ENCODE measurements around the gene MTX1. TPM values are rescaled to one million over a fixed set of nuclear protein-coding genes. Genes with fewer than 3 reads are reported as not detected.

The MTX1 gene
- total and polyA plus RNA-seq, 9 of the 15 experiments (the other 6 are each of a cell fraction or from before 2014, with no cell fraction given), result 29.1 to 98.4 (median 66.9) TPM

DNA sequence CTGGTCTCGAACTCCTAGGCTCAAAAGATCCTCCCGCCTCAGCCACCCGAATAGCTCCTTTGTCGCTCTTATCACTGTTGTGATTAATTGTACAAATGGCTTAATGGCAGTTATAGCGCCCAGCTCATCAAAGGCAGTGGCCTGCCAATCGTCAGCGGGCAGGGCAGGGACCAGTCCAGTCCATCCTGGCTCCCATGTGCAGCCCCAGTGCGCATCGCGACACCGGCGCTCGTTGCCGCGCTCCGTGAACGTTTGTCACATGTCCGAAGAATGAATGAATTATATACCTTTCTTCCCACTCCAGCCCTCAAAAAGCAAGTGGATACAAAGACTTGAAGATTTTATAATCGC is 18.4 kb downstream of the MTX1 start:
- ChIA-PET POLR2A (interaction anchor here (0.6 to 1.9 kb wide), 5 partner anchors 19 to 240 kb away, joined by 3 to 7 read pairs (median 4); no protein-coding TSS in a partner anchor), CTCF (ENCODE audit: low intra/inter-chr PET ratio) (interaction anchor here (2.7 to 3.2 kb wide), 2 partner anchors 20 to 50 kb away, joined by 17 to 31 read pairs; partner anchors contain the start of gene THBS3)
- H3K36me3 ChIP-seq (ENCODE audit: control insufficient read depth, insufficient read depth, low read length), result no peaks in the 10 kb centered on the region; the same call in 2 of the 3 replicates
- BruUV-seq (replicated peaks), result TSS peak; percentile 86
- in situ Hi-C loops (cut with MboI), result no loop called here
- peak; percentile 54 to 79 (median 58) for DNase-seq (ENCODE audit: extremely low read depth in 1 of 4, low spot score in 3 of 4)
- no peak for FAIRE-seq
- H3K4me2 ChIP-seq (ENCODE audit: insufficient read depth, low read length), result peak overlapping the region; percentile 81
- H3K9me1 ChIP-seq (ENCODE audit: control insufficient read depth, insufficient read depth, low read length), result no peaks in the 10 kb centered on the region
- H3K9me3 ChIP-seq (replicated peaks; ENCODE audit: control insufficient read depth, insufficient read depth, low read depth, low read length), result no peaks in the 10 kb centered on the region
- ATAC-seq, result peak; percentile 63
- H3K9ac ChIP-seq (ENCODE audit: insufficient read depth in 1 of 2, low read depth in 2 of 2, low read length in 2 of 2), result peak overlapping the region; percentile 83 to 96
- H3K79me2 ChIP-seq (ENCODE audit: control insufficient read depth, insufficient read depth, low read length), result peaks cover 27% of the 10 kb centered on the region
- H2AFZ ChIP-seq (ENCODE audit: low read depth, low read length), result peak overlapping the region; percentile 51
- H4K20me1 ChIP-seq (replicated peaks; ENCODE audit: control insufficient read depth, insufficient read depth, low read length), result no peaks in the 10 kb centered on the region
- no peaks in the 10 kb centered on the region for H3K27me3 ChIP-seq (ENCODE audit: control insufficient read depth in 2 of 2, insufficient read depth in 2 of 2, low read length in 2 of 2)
- peak overlapping the region; percentile 51 for H3K4me3 ChIP-seq
- peak overlapping the region; percentile 86 for H3K27ac ChIP-seq (ENCODE audit: extremely low read depth, low read depth, low read length)
- intact Hi-C loops (cut with micrococcal nuclease), result loop anchor here (1.0 kb wide), 4 partner anchors 17 to 51 kb away; partner anchors contain the start of gene THBS3
- 1% methylated on average over 19 of the region's 19 CpGs for WGBS (ENCODE audit: insufficient coverage, low coverage, missing lambda C conversion rate)
- peaks cover 30 to 50% of the 10 kb centered on the region in 2 experiments for H3K4me1 ChIP-seq (replicated peaks in 1 of 2; ENCODE audit: control insufficient read depth in 2 of 2, insufficient read depth in 2 of 2, low read length in 2 of 2)
- TF ChIP-seq, protein P1, sequence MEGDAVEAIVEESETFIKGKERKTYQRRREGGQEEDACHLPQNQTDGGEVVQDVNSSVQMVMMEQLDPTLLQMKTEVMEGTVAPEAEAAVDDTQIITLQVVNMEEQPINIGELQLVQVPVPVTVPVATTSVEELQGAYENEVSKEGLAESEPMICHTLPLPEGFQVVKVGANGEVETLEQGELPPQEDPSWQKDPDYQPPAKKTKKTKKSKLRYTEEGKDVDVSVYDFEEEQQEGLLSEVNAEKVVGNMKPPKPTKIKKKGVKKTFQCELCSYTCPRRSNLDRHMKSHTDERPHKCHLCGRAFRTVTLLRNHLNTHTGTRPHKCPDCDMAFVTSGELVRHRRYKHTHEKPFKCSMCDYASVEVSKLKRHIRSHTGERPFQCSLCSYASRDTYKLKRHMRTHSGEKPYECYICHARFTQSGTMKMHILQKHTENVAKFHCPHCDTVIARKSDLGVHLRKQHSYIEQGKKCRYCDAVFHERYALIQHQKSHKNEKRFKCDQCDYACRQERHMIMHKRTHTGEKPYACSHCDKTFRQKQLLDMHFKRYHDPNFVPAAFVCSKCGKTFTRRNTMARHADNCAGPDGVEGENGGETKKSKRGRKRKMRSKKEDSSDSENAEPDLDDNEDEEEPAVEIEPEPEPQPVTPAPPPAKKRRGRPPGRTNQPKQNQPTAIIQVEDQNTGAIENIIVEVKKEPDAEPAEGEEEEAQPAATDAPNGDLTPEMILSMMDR (IDR thresholded peaks at IDR 0.05 in 2 of 3, conservative IDR thresholded peaks at IDR 0.05 in 1 of 3; ENCODE audit: insufficient read depth in 2 of 3, low read depth in 1 of 3, low read length in 3 of 3), result peak in 1 of 3 experiments; percentile 37; a peak in 1 of 6 replicates
- TF ChIP-seq KDM5B (IDR thresholded peaks at IDR 0.05; ENCODE audit: insufficient replicate concordance, low read depth, low read length), result peak; percentile 28
- TF ChIP-seq ZNF165 (CRISPR knock-in tag; IDR thresholded peaks at IDR 0.05; ENCODE audit: borderline replicate concordance), result no peak
- TF ChIP-seq, protein P2, sequence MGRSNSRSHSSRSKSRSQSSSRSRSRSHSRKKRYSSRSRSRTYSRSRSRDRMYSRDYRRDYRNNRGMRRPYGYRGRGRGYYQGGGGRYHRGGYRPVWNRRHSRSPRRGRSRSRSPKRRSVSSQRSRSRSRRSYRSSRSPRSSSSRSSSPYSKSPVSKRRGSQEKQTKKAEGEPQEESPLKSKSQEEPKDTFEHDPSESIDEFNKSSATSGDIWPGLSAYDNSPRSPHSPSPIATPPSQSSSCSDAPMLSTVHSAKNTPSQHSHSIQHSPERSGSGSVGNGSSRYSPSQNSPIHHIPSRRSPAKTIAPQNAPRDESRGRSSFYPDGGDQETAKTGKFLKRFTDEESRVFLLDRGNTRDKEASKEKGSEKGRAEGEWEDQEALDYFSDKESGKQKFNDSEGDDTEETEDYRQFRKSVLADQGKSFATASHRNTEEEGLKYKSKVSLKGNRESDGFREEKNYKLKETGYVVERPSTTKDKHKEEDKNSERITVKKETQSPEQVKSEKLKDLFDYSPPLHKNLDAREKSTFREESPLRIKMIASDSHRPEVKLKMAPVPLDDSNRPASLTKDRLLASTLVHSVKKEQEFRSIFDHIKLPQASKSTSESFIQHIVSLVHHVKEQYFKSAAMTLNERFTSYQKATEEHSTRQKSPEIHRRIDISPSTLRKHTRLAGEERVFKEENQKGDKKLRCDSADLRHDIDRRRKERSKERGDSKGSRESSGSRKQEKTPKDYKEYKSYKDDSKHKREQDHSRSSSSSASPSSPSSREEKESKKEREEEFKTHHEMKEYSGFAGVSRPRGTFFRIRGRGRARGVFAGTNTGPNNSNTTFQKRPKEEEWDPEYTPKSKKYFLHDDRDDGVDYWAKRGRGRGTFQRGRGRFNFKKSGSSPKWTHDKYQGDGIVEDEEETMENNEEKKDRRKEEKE (IDR thresholded peaks at IDR 0.05; ENCODE audit: borderline replicate concordance in 1 of 2, control insufficient read depth in 1 of 2, low read depth in 2 of 2, low read length in 1 of 2), result no peak
- peak; percentile 55; the same call in 1 of the 2 replicates for TF ChIP-seq ZNF311 (CRISPR knock-in tag; IDR thresholded peaks at IDR 0.05)
- TF ChIP-seq NR4A1 (CRISPR knock-in tag; IDR thresholded peaks at IDR 0.05), result 0 out of 2 replicates have a peak, but pooled peaks have one; percentile 12
- TF ChIP-seq NR4A1 (tag; IDR thresholded peaks at IDR 0.05), result no peak
- TF ChIP-seq, protein P3, sequence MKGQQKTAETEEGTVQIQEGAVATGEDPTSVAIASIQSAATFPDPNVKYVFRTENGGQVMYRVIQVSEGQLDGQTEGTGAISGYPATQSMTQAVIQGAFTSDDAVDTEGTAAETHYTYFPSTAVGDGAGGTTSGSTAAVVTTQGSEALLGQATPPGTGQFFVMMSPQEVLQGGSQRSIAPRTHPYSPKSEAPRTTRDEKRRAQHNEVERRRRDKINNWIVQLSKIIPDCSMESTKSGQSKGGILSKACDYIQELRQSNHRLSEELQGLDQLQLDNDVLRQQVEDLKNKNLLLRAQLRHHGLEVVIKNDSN (CRISPR knock-in tag; IDR thresholded peaks at IDR 0.05), result peak; percentile 67
- TF ChIP-seq GABPA (tag; conservative IDR thresholded peaks at IDR 0.05; ENCODE audit: low read depth), result peak; percentile 54; the same call in 1 of the 2 replicates
- no peak for TF ChIP-seq XRCC4 (IDR thresholded peaks at IDR 0.05; ENCODE audit: extremely low read depth, insufficient read depth, insufficient read length)
- TF ChIP-seq, protein P4, sequence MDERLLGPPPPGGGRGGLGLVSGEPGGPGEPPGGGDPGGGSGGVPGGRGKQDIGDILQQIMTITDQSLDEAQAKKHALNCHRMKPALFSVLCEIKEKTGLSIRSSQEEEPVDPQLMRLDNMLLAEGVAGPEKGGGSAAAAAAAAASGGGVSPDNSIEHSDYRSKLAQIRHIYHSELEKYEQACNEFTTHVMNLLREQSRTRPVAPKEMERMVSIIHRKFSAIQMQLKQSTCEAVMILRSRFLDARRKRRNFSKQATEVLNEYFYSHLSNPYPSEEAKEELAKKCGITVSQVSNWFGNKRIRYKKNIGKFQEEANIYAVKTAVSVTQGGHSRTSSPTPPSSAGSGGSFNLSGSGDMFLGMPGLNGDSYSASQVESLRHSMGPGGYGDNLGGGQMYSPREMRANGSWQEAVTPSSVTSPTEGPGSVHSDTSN (CRISPR knock-in tag; IDR thresholded peaks at IDR 0.05; ENCODE audit: low read depth), result no peak
- TF ChIP-seq, protein P4 (tag; conservative IDR thresholded peaks at IDR 0.05; ENCODE audit: low read depth), result 0 out of 2 replicates have a peak, but pooled peaks have one; percentile 38

Data from K562 (cell line).